H1 (cell line): ENCODE measurements around the gene CD8B2. TPM values are rescaled to one million over a fixed set of nuclear protein-coding genes. Genes with fewer than 3 reads are reported as not detected.

Source experiments
- CBX8 ChIP-seq: fragments of 300-800, 300-1000 bp; sonication (generic); IDR thresholded peaks from 2 replicates; pipeline ENCODE4 v1.7.1; 2016; ENCODE audit warnings: low read depth, low read length, borderline replicate concordance
- CEBPB ChIP-seq: IDR thresholded peaks from 2 replicates; pipeline ENCODE4 v1.6.1; 2012; ENCODE audit warnings: low read depth, low read length
- CHD7 ChIP-seq: fragments of 300-600 bp; sonication (generic); IDR thresholded peaks from 2 replicates; pipeline ENCODE4 v1.7.1; 2012; ENCODE audit warnings: low read length, moderate library complexity, mild to moderate bottlenecking, inconsistent platforms; ENCODE audit not compliant: insufficient replicate concordance
- HDAC6 ChIP-seq: IDR thresholded peaks from one replicate; pipeline ENCODE4 v1.7.1; 2012; ENCODE audit warnings: low read depth, mild to moderate bottlenecking, inconsistent platforms, low read length, moderate library complexity
- PHF8 ChIP-seq: fragments of 200-600 bp; sonication (generic); conservative IDR thresholded peaks from 2 replicates; pipeline ENCODE4 v1.7.1; 2012; ENCODE audit warnings: low read depth, mild to moderate bottlenecking, inconsistent platforms, low read length, moderate library complexity
- TAF7 ChIP-seq: optimal IDR thresholded peaks from 2 replicates; pipeline ENCODE3; 2011; ENCODE audit warnings: low read depth, mild to moderate bottlenecking, inconsistent platforms, low read length, moderate library complexity, borderline replicate concordance
- ZNF274 ChIP-seq: IDR thresholded peaks from 2 replicates; pipeline ENCODE4 v1.7.0; 2012; ENCODE audit warnings: low read length, borderline replicate concordance; ENCODE audit errors: extremely low read depth
- polyA plus RNA-seq, 7 experiments: library from polyadenylated mRNA; depleted of rRNA in 3 of 7; stranded (reverse) in 5 of 7; unstranded in 2 of 7; fragments of >200 nt in 5 of 7; fragments of 200-250 nt in 2 of 7; gene quantifications; 1 replicate in 5 of 7; 2 replicates in 1 of 7; 4 replicates in 1 of 7; pipeline versions ENCODE4 v1.2.1 to v1.2.3, GENCODE V29; 2011 to 2013; ENCODE audit warnings: missing spikeins in 2 of 7, mixed read lengths in 2 of 7
- total RNA-seq: library from RNA; stranded (reverse); fragmentation: NEBNext Ultra II Directional; extraction: Animal tissue kit (Norgen Biotek cat#: 25700); gene quantifications from 2 replicates; pipeline ENCODE4 v1.2.1, GENCODE V29; 2021

Gene CD8B2
- total and polyA plus RNA-seq, 2 of the 8 experiments (the other 6 are each of a cell fraction or from before 2014, with no cell fraction given) = 0.03 TPM; not detected in 1

- TF ChIP-seq ZNF274 (no peak), CEBPB (no peak), CBX8 (no peak), TAF7 (no peak), PHF8 (no peak), CHD7 (no peak), HDAC6 (no peak)
- TF ChIP-seq, all 59 proteins: peak for 0
These were observed 67.2 kb downstream of the CD8B2 start (continued) for GRCh38 chr2:106554411-106554810.
